ENCODE results near the gene TMEM143.

Gene TMEM143

DNA sequence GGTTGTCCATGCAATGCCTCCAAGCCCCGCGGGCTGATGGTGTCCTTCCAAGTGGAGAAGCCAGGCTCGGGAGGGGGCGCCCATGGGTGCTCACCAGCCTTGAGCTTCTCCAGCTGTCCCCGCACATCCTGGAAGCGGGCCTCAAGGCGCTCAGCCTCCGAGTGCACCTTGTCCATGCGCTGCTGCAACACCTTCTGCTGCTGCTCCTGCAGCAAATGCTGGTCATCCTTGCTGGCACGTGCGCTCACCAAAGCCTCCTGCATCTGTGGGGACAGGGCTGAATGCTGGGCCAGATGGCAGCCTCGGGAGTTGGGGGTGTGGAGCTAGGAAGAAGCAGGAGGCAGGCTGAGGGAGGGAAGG lies 61.2 kb downstream of the TMEM143 start:
- Histone ChIP-seq H3K4me2 (ENCODE audit: low read length) (no peak overlapping the region), H3K27me3 (ENCODE audit: control insufficient read depth, insufficient read depth, low read length) (no peaks in the 10 kb centered on the region), H3K9me3 (ENCODE audit: control insufficient read depth, low read length) (no peaks in the 10 kb centered on the region), H3K4me3 (ENCODE audit: low read depth, low read length) (no peak overlapping the region), H3K79me2 (no peaks in the 10 kb centered on the region), H2AFZ (no peak overlapping the region), H3K4me1 (no peaks in the 10 kb centered on the region), H3K36me3 (ENCODE audit: control insufficient read depth, insufficient read depth, low read length) (no peaks in the 10 kb centered on the region), H3K9ac (no peak overlapping the region), H3K27ac (no peak overlapping the region)
- TF ChIP-seq, protein P1, sequence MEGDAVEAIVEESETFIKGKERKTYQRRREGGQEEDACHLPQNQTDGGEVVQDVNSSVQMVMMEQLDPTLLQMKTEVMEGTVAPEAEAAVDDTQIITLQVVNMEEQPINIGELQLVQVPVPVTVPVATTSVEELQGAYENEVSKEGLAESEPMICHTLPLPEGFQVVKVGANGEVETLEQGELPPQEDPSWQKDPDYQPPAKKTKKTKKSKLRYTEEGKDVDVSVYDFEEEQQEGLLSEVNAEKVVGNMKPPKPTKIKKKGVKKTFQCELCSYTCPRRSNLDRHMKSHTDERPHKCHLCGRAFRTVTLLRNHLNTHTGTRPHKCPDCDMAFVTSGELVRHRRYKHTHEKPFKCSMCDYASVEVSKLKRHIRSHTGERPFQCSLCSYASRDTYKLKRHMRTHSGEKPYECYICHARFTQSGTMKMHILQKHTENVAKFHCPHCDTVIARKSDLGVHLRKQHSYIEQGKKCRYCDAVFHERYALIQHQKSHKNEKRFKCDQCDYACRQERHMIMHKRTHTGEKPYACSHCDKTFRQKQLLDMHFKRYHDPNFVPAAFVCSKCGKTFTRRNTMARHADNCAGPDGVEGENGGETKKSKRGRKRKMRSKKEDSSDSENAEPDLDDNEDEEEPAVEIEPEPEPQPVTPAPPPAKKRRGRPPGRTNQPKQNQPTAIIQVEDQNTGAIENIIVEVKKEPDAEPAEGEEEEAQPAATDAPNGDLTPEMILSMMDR (IDR thresholded peaks at IDR 0.05): no peak

- Histone ChIP-seq H3K9me3 (ENCODE audit: control insufficient read depth, low read length) (no peaks in the 10 kb centered on the region), H3K4me1 (no peaks in the 10 kb centered on the region), H3K36me3 (ENCODE audit: control insufficient read depth, insufficient read depth, low read length) (no peaks in the 10 kb centered on the region), H3K27ac (no peak overlapping the region), H3K27me3 (ENCODE audit: control insufficient read depth, insufficient read depth, low read length) (no peaks in the 10 kb centered on the region), H2AFZ (no peak overlapping the region), H3K9ac (no peak overlapping the region), H3K4me2 (ENCODE audit: low read length) (no peak overlapping the region), H3K4me3 (ENCODE audit: low read depth, low read length) (no peak overlapping the region), H3K79me2 (no peaks in the 10 kb centered on the region)
- TF ChIP-seq, protein P1 (IDR thresholded peaks at IDR 0.05): no peak
These were observed 61.7 kb downstream of the TMEM143 start for GRCh38 chr19:48301886-48302599.

DNA sequence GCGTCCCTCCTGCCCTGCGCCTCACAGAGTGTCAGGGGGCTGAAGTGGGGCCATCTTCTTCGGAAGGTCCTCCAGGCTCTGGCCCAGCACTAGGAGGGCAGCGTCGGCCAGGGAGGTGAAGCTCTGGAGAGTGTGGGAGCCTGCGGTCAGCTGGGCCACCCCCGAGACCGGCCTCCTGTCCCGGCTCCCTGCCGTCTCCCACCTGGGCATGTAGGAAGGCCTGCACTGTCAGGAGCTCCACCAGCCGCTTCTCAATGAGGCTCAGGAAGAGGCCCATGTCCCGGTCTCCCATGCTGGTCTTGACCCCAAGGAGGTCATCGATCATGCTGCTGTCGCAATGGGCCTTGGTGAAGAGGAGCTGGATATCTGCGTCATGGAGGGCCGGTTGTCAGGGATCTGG lies 65.8 kb downstream of the TMEM143 start:
- TF ChIP-seq, protein P1 (IDR thresholded peaks at IDR 0.05): no peak
- no peaks in the 10 kb centered on the region for H3K36me3 ChIP-seq (ENCODE audit: control insufficient read depth, insufficient read depth, low read length)
- H3K9ac ChIP-seq: no peak overlapping the region
- no peaks in the 10 kb centered on the region for H3K4me1 ChIP-seq
- no peaks in the 10 kb centered on the region for H3K79me2 ChIP-seq
- no peak overlapping the region for H3K4me3 ChIP-seq (ENCODE audit: low read depth, low read length)
- no peak overlapping the region for H3K4me2 ChIP-seq (ENCODE audit: low read length)
- no peaks in the 10 kb centered on the region for H3K27me3 ChIP-seq (ENCODE audit: control insufficient read depth, insufficient read depth, low read length)
- no peaks in the 10 kb centered on the region for H3K9me3 ChIP-seq (ENCODE audit: control insufficient read depth, low read length)
- H3K27ac ChIP-seq: no peak overlapping the region
- H2AFZ ChIP-seq: no peak overlapping the region

GRCh38 chr19:48296963-48297734 lies 66.6 kb downstream of the TMEM143 start:
- no peak overlapping the region for H2AFZ ChIP-seq
- H3K36me3 ChIP-seq (ENCODE audit: control insufficient read depth, insufficient read depth, low read length): no peaks in the 10 kb centered on the region
- H3K4me1 ChIP-seq: no peaks in the 10 kb centered on the region
- TF ChIP-seq, protein P1 (IDR thresholded peaks at IDR 0.05): no peak
- no peaks in the 10 kb centered on the region for H3K9me3 ChIP-seq (ENCODE audit: control insufficient read depth, low read length)
- H3K4me3 ChIP-seq (ENCODE audit: low read depth, low read length): no peak overlapping the region
- no peak overlapping the region for H3K27ac ChIP-seq
- H3K9ac ChIP-seq: no peak overlapping the region
- no peaks in the 10 kb centered on the region for H3K27me3 ChIP-seq (ENCODE audit: control insufficient read depth, insufficient read depth, low read length)
- H3K4me2 ChIP-seq (ENCODE audit: low read length): no peak overlapping the region
- H3K79me2 ChIP-seq: no peaks in the 10 kb centered on the region
